Pancreas (tissue), 10 donors: ENCODE results near the gene SLC35A4. TPM values are rescaled to one million over a fixed set of nuclear protein-coding genes. Genes with fewer than 3 reads are reported as not detected.

Experiments used
- ATAC-seq, 4 donors: fragments of 200-7000 bp; cut with Tn5 transposase; one replicate each; pipeline versions ENCODE4 v1.8.0 to v1.9.1; 2020; ENCODE audit warnings: mild to moderate bottlenecking in 4 of 4, moderate library complexity in 4 of 4
- DNase-seq, 6 donors: peaks; one replicate each; pipeline ENCODE4 v3.0.0-alpha.2; 2020
- FAIRE-seq: peaks from 2 replicates; lab custom pipeline; 2012; peaks lifted over from hg19 to GRCh38; lab: Jason Lieb, UNC
- H3K27ac ChIP-seq, 4 donors: fragments of 200-600 bp; sonication (generic); 1 replicate in 3 of 4; 2 replicates in 1 of 4; pipeline versions ENCODE4 v1.5.0 to v1.8.0; 2020
- H3K27me3 ChIP-seq, 4 donors: fragments of 200-600 bp; one replicate each; pipeline ENCODE4 v1.8.0; 2021
- H3K36me3 ChIP-seq, 3 donors: fragments of 200-600 bp; sonication (generic) in 1 of 3; one replicate each; pipeline versions ENCODE4 v1.5.0 to v1.8.0; 2020 to 2021
- H3K4me1 ChIP-seq, 3 donors: fragments of 200-600 bp; one replicate each; pipeline ENCODE4 v1.8.0; 2021
- H3K4me3 ChIP-seq, 4 donors: fragments of 200-600 bp; sonication (generic) in 2 of 4; one replicate each; pipeline versions ENCODE4 v1.5.0 to v1.8.0; 2020 to 2021
- H3K9me3 ChIP-seq, 4 donors: fragments of 200-600 bp; one replicate each; pipeline ENCODE4 v1.8.0; 2021
- WGBS, 2 donors: extraction: QIAGEN DNeasy Blood & Tissue Kit; methylation state at CpG; one replicate each; pipeline ENCODE4 v1.1.7; 2013; 5-methylcytosine and 5-hydroxymethylcytosine counted together
- intact Hi-C, 3 donors: fragments of 100-400 bp; cut with DNase I; formaldehyde crosslinking; loops; one replicate each; pipeline versions ENCODE4 v1.11.1 to v1.14.2; 2022
- polyA plus RNA-seq, 2 donors: library from polyadenylated mRNA; stranded (reverse); fragments of 200-250 nt; gene quantifications; one replicate each; pipeline ENCODE4 v1.2.3, GENCODE V29; 2013
- total RNA-seq, 6 donors: library from RNA; stranded (reverse); fragmentation: NEBNext Ultra II Directional in 4 of 6; extraction: Animal tissue kit (Norgen Biotek cat#: 25700) in 4 of 6; gene quantifications; one replicate each; pipeline versions ENCODE4 v1.2.1 to v1.2.4, GENCODE V29; 2021 to 2023
- TF ChIP-seq, protein P1 (sequence below), 4 donors: fragments of 200-600 bp; sonication (generic) in 3 of 4; IDR thresholded peaks; one replicate each; pipeline versions ENCODE4 v1.5.0 to v1.8.0; 2021; ENCODE audit warnings: antibody characterized with exemption in 4 of 4
- donor health status: healthy with polysubstance abuse.
- donor health status: DM: no; HTN: no; CAD: no; lungs with moderate emphysema.
- donor health status: DM: no; HTN: no; CAD: no.
- donor health status: control.
- donor health status: control.
- donor health status: Bipolar disorder and iron deficiency.
- donor health status: DM: yes; HTN: yes; CAD: no.
- donor health status: DM: no; HTN: no; CAD: no.
- donor health status: DM: no; HTN: no; CAD: no.
- donor health status: DM: yes; HTN: yes; CAD: no.

SLC35A4 gene
- total and polyA plus RNA-seq, 8 donors, result 17.0 to 36.5 (median 25.4) TPM

GRCh38 chr5:140544986-140545385, 19.6 kb upstream of the SLC35A4 start:
- no peaks in the 10 kb centered on the region for H3K9me3 ChIP-seq
- peaks cover 19 to 26% (median 25%) of the 10 kb centered on the region in 3 donors for H3K4me1 ChIP-seq
- H3K27ac ChIP-seq, result no peak overlapping the region
- WGBS, 2 donors, result 97 to 98% methylated on average over 7 of the region's 7 CpGs
- no peak overlapping the region for H3K4me3 ChIP-seq
- ATAC-seq, result no peak
- intact Hi-C loops, result no loop called here
- H3K27me3 ChIP-seq, result no peaks in the 10 kb centered on the region
- peaks cover 0 to 35% (median 6%) of the 10 kb centered on the region in 3 donors for H3K36me3 ChIP-seq
- TF ChIP-seq, protein P1, sequence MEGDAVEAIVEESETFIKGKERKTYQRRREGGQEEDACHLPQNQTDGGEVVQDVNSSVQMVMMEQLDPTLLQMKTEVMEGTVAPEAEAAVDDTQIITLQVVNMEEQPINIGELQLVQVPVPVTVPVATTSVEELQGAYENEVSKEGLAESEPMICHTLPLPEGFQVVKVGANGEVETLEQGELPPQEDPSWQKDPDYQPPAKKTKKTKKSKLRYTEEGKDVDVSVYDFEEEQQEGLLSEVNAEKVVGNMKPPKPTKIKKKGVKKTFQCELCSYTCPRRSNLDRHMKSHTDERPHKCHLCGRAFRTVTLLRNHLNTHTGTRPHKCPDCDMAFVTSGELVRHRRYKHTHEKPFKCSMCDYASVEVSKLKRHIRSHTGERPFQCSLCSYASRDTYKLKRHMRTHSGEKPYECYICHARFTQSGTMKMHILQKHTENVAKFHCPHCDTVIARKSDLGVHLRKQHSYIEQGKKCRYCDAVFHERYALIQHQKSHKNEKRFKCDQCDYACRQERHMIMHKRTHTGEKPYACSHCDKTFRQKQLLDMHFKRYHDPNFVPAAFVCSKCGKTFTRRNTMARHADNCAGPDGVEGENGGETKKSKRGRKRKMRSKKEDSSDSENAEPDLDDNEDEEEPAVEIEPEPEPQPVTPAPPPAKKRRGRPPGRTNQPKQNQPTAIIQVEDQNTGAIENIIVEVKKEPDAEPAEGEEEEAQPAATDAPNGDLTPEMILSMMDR (IDR thresholded peaks at IDR 0.05), result no peak
- no peak for DNase-seq
- no peak for FAIRE-seq

- WGBS, 2 donors, result 98 to 100% methylated on average over 10 of the region's 10 CpGs
- DNase-seq (no peak), FAIRE-seq (no peak), ATAC-seq (no peak)
- peaks cover 19 to 26% (median 25%) of the 10 kb centered on the region in 3 donors for H3K4me1 ChIP-seq
- H3K4me3 ChIP-seq, result no peak overlapping the region
- intact Hi-C loops, result no loop called here
- H3K9me3 ChIP-seq, result no peaks in the 10 kb centered on the region
- H3K36me3 ChIP-seq, result peaks cover 0 to 35% (median 10%) of the 10 kb centered on the region in 3 donors
- no peaks in the 10 kb centered on the region for H3K27me3 ChIP-seq
- H3K27ac ChIP-seq, result peak overlapping the region in 1 of 4 donors; percentile 90
- TF ChIP-seq, protein P1 (IDR thresholded peaks at IDR 0.05), result no peak
Observed at GRCh38 chr5:140545606-140546005, 19.0 kb upstream of the SLC35A4 start.

DNA sequence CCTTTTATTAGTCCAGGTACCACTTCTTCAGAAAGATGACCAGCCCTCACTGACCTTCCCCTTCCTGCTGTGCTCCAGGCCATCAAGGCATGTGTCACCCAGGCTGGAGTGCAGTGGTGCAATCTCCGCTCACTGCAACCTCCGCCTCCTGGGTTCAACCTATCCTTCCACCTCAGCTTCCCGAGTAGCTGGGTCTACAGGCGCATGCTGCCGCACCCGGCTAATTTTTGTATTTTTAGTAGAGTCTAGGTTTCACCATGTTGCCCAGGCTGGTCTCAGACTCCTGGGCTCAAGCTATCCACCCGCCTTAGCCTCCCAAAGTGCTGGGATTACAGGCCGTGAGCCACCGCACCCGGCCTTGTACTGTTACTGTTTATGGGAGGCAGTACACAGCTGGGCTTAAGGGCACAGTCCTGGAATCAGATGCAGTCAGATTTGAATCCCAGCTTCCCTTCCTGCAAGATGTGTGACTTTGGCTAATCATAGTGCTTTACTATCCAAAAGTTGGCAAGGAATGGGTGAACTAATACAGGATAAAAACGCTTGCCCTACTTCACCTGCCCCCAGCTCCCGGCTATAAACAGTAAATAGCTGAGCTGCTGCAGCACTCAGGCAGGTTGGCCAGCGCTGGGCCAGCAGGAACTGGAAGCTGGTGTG, 17.6 kb upstream of the SLC35A4 start:
- DNase-seq, result no peak
- 32 to 34% methylated on average over 13 of the region's 13 CpGs for WGBS, 2 donors
- ATAC-seq, result peak; percentile 4 to 8 (median 8)
- no peaks in the 10 kb centered on the region for H3K27me3 ChIP-seq
- no peak for FAIRE-seq
- TF ChIP-seq, protein P1 (IDR thresholded peaks at IDR 0.05), result no peak
- intact Hi-C loops, result no loop called here
- peaks cover 0 to 31% (median 14%) of the 10 kb centered on the region in 3 donors for H3K36me3 ChIP-seq
- H3K4me1 ChIP-seq, result peaks cover 19 to 26% (median 25%) of the 10 kb centered on the region in 3 donors
- no peaks in the 10 kb centered on the region for H3K9me3 ChIP-seq
- peak overlapping the region; percentile 67 to 98 (median 92) for H3K27ac ChIP-seq
- H3K4me3 ChIP-seq, result peak overlapping the region in 2 of 4 donors; percentile 19 to 47

DNA sequence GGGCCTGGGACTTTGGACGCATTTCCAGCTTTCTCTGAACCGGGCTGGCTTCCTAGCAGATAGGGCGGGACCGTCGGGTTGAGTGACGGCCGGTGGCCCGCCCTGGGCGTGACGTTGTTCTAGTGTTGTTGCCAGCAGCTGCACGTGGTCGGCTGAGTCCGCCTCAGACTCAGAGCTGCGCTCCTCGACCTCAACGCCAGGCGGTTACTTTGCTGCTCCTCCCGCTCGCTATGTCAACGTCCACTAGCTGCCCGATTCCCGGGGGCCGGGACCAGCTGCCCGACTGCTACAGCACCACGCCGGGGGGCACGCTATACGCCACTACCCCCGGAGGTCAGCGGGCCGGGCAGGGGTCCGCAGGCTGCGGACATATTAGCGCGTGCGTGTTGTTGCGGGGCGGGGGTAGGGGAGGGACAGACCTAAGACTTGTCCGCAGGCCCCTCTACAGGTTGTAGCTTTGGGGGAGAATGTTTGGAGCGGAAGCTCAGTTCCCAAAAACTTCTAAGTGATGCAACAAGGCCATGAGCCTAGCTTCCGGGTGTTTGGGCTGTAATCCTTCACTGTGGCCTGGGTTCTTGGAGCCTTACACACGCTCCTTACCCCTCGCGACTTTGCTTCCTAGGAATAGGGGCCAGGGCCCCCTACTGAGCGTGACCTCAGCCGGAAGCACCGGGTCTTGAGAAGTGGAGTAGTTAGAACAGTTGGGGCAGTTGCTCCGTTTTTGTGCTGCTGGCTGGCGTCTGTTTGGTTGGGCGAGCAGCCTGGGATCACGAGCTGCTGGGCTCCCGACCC, 16.9 kb upstream of the SLC35A4 start, which contains the start of gene EIF4EBP3:
Gene EIF4EBP3, plus strand, starts transcription at position 155 of the 792 bp plus-strand sequence. Its CDS starts 76 bp downstream, at position 231.
- intact Hi-C loops, result no loop called here
- Histone ChIP-seq H3K9me3 (no peaks in the 10 kb centered on the region), H3K4me1 (peaks cover 19 to 26% (median 25%) of the 10 kb centered on the region in 3 donors), H3K27me3 (no peaks in the 10 kb centered on the region), H3K27ac (peak within 1 kb of the TSS; percentile 90 to 98 (median 95)), H3K36me3 (peaks cover 0 to 23% (median 14%) of the 10 kb centered on the region in 3 donors), H3K4me3 (peak within 1 kb of the TSS; percentile 10 to 55 (median 44))
- peak; percentile 77 for FAIRE-seq
- DNase-seq, result peak; percentile 96 to 99 (median 98)
- TF ChIP-seq, protein P1 (IDR thresholded peaks at IDR 0.05), result peak; percentile 42 to 60 (median 52)
- ATAC-seq, result peak; percentile 89 to 98 (median 93)
- 3 to 6% methylated on average over 52 of the region's 52 CpGs for WGBS, 2 donors
